ENCODE measurements around the gene AP3S1.

DNA sequence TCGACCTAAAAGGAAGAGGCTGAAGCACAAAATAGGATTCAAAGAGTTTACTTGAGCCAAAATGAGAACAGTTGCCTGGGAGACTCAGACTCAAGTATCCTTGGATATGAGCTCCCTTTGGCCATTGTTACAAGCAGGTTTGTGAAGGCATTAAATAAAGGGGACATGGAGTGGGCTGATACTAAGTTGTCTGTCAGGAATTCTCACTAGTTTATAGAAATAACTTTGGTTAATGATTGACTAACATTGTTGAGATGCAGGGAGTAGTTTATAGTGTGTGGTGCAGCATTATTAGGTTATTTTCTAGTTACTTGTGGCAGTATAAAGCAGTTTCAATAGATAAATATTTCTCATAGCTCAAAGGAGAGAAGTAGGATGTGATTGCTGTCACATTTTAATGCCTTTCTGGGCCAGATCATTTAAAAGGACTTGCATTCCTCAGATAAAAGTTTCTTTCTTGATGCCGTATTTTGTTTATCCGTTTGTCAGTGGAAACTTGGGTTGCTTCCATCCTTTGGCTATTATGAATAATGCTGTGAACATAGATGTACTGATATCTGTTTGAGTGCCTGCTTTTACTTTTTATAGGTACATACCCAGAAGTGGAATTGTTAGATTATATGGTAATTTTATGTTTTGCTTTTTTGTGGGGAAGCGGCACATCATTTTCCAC, 9.1 kb downstream of the AP3S1 start:
- TF ChIP-seq, protein P1, sequence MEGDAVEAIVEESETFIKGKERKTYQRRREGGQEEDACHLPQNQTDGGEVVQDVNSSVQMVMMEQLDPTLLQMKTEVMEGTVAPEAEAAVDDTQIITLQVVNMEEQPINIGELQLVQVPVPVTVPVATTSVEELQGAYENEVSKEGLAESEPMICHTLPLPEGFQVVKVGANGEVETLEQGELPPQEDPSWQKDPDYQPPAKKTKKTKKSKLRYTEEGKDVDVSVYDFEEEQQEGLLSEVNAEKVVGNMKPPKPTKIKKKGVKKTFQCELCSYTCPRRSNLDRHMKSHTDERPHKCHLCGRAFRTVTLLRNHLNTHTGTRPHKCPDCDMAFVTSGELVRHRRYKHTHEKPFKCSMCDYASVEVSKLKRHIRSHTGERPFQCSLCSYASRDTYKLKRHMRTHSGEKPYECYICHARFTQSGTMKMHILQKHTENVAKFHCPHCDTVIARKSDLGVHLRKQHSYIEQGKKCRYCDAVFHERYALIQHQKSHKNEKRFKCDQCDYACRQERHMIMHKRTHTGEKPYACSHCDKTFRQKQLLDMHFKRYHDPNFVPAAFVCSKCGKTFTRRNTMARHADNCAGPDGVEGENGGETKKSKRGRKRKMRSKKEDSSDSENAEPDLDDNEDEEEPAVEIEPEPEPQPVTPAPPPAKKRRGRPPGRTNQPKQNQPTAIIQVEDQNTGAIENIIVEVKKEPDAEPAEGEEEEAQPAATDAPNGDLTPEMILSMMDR (IDR thresholded peaks at IDR 0.05) = no peak
- TF ChIP-seq EP300 (IDR thresholded peaks at IDR 0.05) = no peak

Measured in stomach (tissue), 4 donors.